HK-2 (cell line): Measurements from ENCODE around the gene TUBB4B.

Experiments
- DNase-seq: peaks from one replicate; pipeline ENCODE4 v3.0.0-alpha.2; 2018; ENCODE audit not compliant: unreplicated experiment

Gene TUBB4B

GRCh38 chr9:137293094-137293481 is 52.0 kb downstream of the TUBB4B start:
- no peak for DNase-seq
